ENCODE data around the gene CASZ1.

DNA sequence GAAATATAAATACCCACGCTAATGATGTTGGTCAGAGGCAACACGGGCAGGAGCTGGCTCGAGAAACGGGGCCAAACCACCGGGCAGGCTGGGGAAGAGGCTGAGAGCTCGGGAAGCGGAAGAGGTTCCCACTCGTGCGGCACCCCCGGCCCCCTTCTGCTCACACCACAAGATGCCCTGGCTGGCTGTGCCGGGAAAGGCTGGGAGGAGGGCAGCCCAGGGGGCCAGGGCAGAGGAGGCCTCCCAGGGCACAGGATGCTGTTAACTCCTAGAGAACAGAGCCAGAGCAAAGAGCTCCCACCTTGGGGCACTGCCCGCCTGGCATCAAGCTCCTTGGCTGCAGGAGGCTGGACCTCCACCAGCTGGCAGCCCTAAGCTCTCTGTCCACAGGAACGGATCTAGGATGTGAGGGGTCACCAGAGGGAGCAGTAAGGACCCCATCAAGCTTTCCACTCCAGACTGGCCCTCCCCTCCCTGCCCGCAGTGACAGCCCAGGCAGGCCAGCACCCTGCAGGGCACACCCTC is 44.8 kb downstream of the CASZ1 start:
- TF ChIP-seq EP300 (IDR thresholded peaks at IDR 0.05) (no peak), MYC (IDR thresholded peaks at IDR 0.05; ENCODE audit: borderline replicate concordance, low read length) (no peak), JUN (IDR thresholded peaks at IDR 0.05) (no peak)
- TF ChIP-seq, protein P1, sequence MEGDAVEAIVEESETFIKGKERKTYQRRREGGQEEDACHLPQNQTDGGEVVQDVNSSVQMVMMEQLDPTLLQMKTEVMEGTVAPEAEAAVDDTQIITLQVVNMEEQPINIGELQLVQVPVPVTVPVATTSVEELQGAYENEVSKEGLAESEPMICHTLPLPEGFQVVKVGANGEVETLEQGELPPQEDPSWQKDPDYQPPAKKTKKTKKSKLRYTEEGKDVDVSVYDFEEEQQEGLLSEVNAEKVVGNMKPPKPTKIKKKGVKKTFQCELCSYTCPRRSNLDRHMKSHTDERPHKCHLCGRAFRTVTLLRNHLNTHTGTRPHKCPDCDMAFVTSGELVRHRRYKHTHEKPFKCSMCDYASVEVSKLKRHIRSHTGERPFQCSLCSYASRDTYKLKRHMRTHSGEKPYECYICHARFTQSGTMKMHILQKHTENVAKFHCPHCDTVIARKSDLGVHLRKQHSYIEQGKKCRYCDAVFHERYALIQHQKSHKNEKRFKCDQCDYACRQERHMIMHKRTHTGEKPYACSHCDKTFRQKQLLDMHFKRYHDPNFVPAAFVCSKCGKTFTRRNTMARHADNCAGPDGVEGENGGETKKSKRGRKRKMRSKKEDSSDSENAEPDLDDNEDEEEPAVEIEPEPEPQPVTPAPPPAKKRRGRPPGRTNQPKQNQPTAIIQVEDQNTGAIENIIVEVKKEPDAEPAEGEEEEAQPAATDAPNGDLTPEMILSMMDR (IDR thresholded peaks at IDR 0.05), result no peak
- TF ChIP-seq, protein P2, sequence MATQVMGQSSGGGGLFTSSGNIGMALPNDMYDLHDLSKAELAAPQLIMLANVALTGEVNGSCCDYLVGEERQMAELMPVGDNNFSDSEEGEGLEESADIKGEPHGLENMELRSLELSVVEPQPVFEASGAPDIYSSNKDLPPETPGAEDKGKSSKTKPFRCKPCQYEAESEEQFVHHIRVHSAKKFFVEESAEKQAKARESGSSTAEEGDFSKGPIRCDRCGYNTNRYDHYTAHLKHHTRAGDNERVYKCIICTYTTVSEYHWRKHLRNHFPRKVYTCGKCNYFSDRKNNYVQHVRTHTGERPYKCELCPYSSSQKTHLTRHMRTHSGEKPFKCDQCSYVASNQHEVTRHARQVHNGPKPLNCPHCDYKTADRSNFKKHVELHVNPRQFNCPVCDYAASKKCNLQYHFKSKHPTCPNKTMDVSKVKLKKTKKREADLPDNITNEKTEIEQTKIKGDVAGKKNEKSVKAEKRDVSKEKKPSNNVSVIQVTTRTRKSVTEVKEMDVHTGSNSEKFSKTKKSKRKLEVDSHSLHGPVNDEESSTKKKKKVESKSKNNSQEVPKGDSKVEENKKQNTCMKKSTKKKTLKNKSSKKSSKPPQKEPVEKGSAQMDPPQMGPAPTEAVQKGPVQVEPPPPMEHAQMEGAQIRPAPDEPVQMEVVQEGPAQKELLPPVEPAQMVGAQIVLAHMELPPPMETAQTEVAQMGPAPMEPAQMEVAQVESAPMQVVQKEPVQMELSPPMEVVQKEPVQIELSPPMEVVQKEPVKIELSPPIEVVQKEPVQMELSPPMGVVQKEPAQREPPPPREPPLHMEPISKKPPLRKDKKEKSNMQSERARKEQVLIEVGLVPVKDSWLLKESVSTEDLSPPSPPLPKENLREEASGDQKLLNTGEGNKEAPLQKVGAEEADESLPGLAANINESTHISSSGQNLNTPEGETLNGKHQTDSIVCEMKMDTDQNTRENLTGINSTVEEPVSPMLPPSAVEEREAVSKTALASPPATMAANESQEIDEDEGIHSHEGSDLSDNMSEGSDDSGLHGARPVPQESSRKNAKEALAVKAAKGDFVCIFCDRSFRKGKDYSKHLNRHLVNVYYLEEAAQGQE (IDR thresholded peaks at IDR 0.05), result no peak
